ENCODE measurements around the gene SGPP2.

GRCh38 chr2:222393733-222394267 is 30.5 kb upstream of the SGPP2 start:
- no peak for TF ChIP-seq EZH2 (IDR thresholded peaks at IDR 0.05; ENCODE audit: insufficient read depth, low read length)
- TF ChIP-seq, protein P1, sequence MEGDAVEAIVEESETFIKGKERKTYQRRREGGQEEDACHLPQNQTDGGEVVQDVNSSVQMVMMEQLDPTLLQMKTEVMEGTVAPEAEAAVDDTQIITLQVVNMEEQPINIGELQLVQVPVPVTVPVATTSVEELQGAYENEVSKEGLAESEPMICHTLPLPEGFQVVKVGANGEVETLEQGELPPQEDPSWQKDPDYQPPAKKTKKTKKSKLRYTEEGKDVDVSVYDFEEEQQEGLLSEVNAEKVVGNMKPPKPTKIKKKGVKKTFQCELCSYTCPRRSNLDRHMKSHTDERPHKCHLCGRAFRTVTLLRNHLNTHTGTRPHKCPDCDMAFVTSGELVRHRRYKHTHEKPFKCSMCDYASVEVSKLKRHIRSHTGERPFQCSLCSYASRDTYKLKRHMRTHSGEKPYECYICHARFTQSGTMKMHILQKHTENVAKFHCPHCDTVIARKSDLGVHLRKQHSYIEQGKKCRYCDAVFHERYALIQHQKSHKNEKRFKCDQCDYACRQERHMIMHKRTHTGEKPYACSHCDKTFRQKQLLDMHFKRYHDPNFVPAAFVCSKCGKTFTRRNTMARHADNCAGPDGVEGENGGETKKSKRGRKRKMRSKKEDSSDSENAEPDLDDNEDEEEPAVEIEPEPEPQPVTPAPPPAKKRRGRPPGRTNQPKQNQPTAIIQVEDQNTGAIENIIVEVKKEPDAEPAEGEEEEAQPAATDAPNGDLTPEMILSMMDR (IDR thresholded peaks at IDR 0.05; ENCODE audit: insufficient read depth, low read depth, low read length) = no peak

Data from astrocyte (in vitro differentiated cells and primary cell).